ENCODE results near the gene MAPKAP1. TPM values are rescaled to one million over a fixed set of nuclear protein-coding genes. Genes with fewer than 3 reads are reported as not detected.

MAPKAP1 gene
- total and polyA plus RNA-seq, 2 of the 13 experiments (the other 11 are each of a cell fraction or from before 2014, with no cell fraction given): 45.0 to 64.3 TPM

DNA sequence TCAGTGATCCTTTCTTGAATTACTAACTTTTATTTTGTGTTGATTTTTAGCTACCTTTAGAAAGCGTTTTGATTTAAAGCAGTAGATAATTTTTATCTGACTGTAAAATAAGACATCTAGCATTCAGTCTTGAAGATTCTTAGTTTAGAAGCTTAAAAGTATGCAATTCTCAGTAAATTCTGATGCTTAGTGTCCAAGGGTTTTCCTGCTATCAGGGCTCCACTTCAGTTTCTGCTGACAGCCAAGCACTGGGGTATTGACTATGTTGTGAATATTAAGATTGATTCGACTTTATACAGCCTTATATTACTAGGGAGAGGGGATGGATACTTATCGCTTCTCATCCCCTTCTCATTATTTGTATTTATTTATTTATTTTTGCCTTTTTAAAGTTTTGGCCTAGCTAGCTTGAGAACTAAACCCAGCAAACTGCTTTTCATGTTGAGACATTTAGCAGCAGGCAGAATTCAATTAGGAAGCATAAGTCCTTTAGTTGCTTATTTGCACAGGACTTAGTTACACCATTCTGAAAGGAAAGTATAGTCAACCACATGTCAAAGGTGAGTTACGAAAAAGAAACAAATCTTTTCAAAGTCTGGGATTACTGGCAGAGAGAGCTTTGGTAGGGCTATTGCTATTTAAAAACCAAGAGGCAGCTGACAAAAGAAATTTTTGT lies 43.1 kb upstream of the MAPKAP1 start:
- Histone ChIP-seq H3K79me2 (ENCODE audit: insufficient read depth, low read length) (no peaks in the 10 kb centered on the region), H3K9me3 (ENCODE audit: low read length) (no peaks in the 10 kb centered on the region), H3K27me3 (ENCODE audit: control insufficient read depth in 1 of 2, insufficient read depth in 2 of 2, low read length in 2 of 2) (no peaks in the 10 kb centered on the region), H3K4me1 (ENCODE audit: insufficient read depth, low read length) (peaks cover 46% of the 10 kb centered on the region), H2AFZ (ENCODE audit: low read length) (no peak overlapping the region), H3K9ac (ENCODE audit: insufficient read depth, low read depth, low read length) (0 out of 2 replicates have a peak overlapping the region, but pooled peaks have one; percentile 14), H3K36me3 (replicated peaks in 1 of 2; ENCODE audit: control insufficient read depth in 1 of 2, insufficient read depth in 2 of 2, low read length in 2 of 2) (no peaks in the 10 kb centered on the region; a peak in 1 of 5 replicates), H3K27ac (ENCODE audit: extremely low read length, insufficient read depth, low read length) (peak overlapping the region; percentile 26), H4K20me1 (ENCODE audit: insufficient read depth, low read length) (no peaks in the 10 kb centered on the region), H3K4me2 (ENCODE audit: low read depth, low read length) (peak overlapping the region; percentile 61), H3K4me3 (replicated peaks in 1 of 3; ENCODE audit: insufficient read depth in 1 of 3, low read depth in 2 of 3, low read length in 3 of 3) (peak overlapping the region in 1 of 3 experiments; percentile 21; a peak in 1 of 6 replicates)
- BruUV-seq (replicated peaks): no TSS peak
- ChIA-PET CTCF (ENCODE audit: low intra/inter-chr PET ratio, low total read pairs) (no interaction called here), POLR2A (interaction anchor here (1.3 kb wide), 1 partner anchor 9 kb away, joined by 5 read pairs; no protein-coding TSS in a partner anchor)
- ATAC-seq (no peak), FAIRE-seq (peak; percentile 18), DNase-seq (ENCODE audit: low spot score) (peak; percentile 62)
- WGBS (ENCODE audit: low lambda C conversion rate): 55% methylated on average over 4 of the region's 4 CpGs
- intact Hi-C loops (cut with micrococcal nuclease; ENCODE audit: unreplicated experiment): loop anchor here (5.0 kb wide), 2 partner anchors 43 to 137 kb away; partner anchors contain the start of gene MAPKAP1
- in situ Hi-C loops (cut with HindIII; ENCODE audit: extremely low pct_ligation_motif_present, low pct_unique_long_range_greater_than_20kb): no loop called here
- peak; percentile 47; the same call in 1 of the 2 replicates for TF ChIP-seq CEBPG (CRISPR knock-in tag; IDR thresholded peaks at IDR 0.05)
- TF ChIP-seq BCL6 (CRISPR knock-in tag; IDR thresholded peaks at IDR 0.05): peak; percentile 59
- peak; percentile 55; the same call in 1 of the 2 replicates for TF ChIP-seq NR2F2 (IDR thresholded peaks at IDR 0.05; ENCODE audit: borderline replicate concordance, low read depth)
- TF ChIP-seq, protein P1, sequence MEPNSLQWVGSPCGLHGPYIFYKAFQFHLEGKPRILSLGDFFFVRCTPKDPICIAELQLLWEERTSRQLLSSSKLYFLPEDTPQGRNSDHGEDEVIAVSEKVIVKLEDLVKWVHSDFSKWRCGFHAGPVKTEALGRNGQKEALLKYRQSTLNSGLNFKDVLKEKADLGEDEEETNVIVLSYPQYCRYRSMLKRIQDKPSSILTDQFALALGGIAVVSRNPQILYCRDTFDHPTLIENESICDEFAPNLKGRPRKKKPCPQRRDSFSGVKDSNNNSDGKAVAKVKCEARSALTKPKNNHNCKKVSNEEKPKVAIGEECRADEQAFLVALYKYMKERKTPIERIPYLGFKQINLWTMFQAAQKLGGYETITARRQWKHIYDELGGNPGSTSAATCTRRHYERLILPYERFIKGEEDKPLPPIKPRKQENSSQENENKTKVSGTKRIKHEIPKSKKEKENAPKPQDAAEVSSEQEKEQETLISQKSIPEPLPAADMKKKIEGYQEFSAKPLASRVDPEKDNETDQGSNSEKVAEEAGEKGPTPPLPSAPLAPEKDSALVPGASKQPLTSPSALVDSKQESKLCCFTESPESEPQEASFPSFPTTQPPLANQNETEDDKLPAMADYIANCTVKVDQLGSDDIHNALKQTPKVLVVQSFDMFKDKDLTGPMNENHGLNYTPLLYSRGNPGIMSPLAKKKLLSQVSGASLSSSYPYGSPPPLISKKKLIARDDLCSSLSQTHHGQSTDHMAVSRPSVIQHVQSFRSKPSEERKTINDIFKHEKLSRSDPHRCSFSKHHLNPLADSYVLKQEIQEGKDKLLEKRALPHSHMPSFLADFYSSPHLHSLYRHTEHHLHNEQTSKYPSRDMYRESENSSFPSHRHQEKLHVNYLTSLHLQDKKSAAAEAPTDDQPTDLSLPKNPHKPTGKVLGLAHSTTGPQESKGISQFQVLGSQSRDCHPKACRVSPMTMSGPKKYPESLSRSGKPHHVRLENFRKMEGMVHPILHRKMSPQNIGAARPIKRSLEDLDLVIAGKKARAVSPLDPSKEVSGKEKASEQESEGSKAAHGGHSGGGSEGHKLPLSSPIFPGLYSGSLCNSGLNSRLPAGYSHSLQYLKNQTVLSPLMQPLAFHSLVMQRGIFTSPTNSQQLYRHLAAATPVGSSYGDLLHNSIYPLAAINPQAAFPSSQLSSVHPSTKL (CRISPR knock-in tag; IDR thresholded peaks at IDR 0.05): peak; percentile 48
- TF ChIP-seq, protein P2, sequence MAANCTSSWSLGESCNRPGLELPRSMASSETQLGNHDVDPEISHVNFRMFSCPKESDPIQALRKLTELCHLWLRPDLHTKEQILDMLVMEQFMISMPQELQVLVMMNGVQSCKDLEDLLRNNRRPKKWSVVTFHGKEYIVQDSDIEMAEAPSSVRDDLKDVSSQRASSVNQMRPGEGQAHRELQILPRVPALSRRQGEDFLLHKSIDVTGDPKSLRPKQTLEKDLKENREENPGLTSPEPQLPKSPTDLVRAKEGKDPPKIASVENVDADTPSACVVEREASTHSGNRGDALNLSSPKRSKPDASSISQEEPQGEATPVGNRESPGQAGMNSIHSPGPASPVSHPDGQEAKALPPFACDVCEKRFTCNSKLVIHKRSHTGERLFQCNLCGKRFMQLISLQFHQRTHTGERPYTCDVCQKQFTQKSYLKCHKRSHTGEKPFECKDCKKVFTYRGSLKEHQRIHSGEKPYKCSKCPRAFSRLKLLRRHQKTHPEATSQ (CRISPR knock-in tag; IDR thresholded peaks at IDR 0.05; ENCODE audit: borderline replicate concordance): peak; percentile 69; the same call in 1 of the 2 replicates
- peak; percentile 79 for TF ChIP-seq NR2F6 (IDR thresholded peaks at IDR 0.05)
- TF ChIP-seq NR2F6 (CRISPR knock-in tag; IDR thresholded peaks at IDR 0.05): peak; percentile 58; the same call in 1 of the 2 replicates
- no peak for TF ChIP-seq ZNF383 (CRISPR knock-in tag; IDR thresholded peaks at IDR 0.05; ENCODE audit: borderline replicate concordance)
- TF ChIP-seq MAF1 (CRISPR knock-in tag; IDR thresholded peaks at IDR 0.05; ENCODE audit: borderline replicate concordance): no peak
- peak in 1 of 2 experiments; percentile 55; a peak in 1 of 4 replicates for TF ChIP-seq EP300 (IDR thresholded peaks at IDR 0.05; ENCODE audit: low read depth in 2 of 2, low read length in 2 of 2)
- no peak for TF ChIP-seq EP300 (CRISPR knock-in tag; IDR thresholded peaks at IDR 0.05; ENCODE audit: borderline replicate concordance)
- TF ChIP-seq FOXA3 (CRISPR knock-in tag; IDR thresholded peaks at IDR 0.05): peak; percentile 72
- peak; percentile 86 for TF ChIP-seq PITX1 (CRISPR knock-in tag; IDR thresholded peaks at IDR 0.05)
- TF ChIP-seq SAP130 (CRISPR knock-in tag; IDR thresholded peaks at IDR 0.05; ENCODE audit: low read depth): peak; percentile 47; the same call in 1 of the 2 replicates
- peak; percentile 28; the same call in 1 of the 2 replicates for TF ChIP-seq TCF7 (IDR thresholded peaks at IDR 0.05; ENCODE audit: low read depth)
- 0 out of 2 replicates have a peak, but pooled peaks have one; percentile 11 for TF ChIP-seq PAXIP1 (CRISPR knock-in tag; conservative IDR thresholded peaks at IDR 0.05)

Data from HepG2 (cell line).